ENCODE data around the gene PTPN3. TPM values are rescaled to one million over a fixed set of nuclear protein-coding genes. Genes with fewer than 3 reads are reported as not detected.

The PTPN3 gene
- total and polyA plus RNA-seq, 2 experiments from 2014 or later, result 1.4 to 2.6 TPM

- TF ChIP-seq ZNF462 (CRISPR knock-in tag; IDR thresholded peaks at IDR 0.05) (no peak), CREB1 (CRISPR knock-in tag; IDR thresholded peaks at IDR 0.05; ENCODE audit: low read depth) (no peak), REST (IDR thresholded peaks at IDR 0.05; ENCODE audit: unreplicated experiment) (no peak)
Observed at GRCh38 chr9:109517901-109518377, 19.8 kb upstream of the PTPN3 start (continued).

DNA sequence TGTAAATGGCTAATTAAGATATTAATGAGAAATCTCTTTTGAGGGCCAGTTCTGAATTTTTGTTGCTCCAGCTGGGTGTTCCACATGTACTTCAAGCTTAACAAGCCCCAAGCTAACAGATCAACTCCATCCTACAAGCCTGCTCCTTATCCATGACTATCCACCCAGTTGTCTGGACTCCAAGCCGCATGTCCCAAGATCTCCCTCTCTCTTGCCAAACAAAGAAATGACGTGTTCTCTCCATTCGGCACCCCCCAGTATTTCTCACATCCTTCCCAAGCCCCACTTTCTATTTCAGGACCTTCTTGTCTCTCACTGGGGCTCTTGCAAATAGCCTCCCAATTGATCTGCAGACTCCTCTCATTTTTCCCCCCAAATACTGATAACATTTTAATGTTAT is 15.8 kb upstream of the PTPN3 start:
- Histone ChIP-seq H3K9me2 (ENCODE audit: insufficient read depth) (0 out of 2 replicates have a peak, but pooled peaks cover 3% of the 10 kb centered on the region), H3K4me3 (no peak overlapping the region), H3K79me2 (replicated peaks; ENCODE audit: insufficient read depth) (no peaks in the 10 kb centered on the region), H3K4me2 (no peak overlapping the region), H4K20me1 (replicated peaks; ENCODE audit: insufficient read depth) (no peaks in the 10 kb centered on the region), H2AFZ (no peak overlapping the region), H3K36me3 (ENCODE audit: insufficient read depth) (no peaks in the 10 kb centered on the region), H3F3A (replicated peaks; ENCODE audit: low read depth) (no peaks in the 10 kb centered on the region), H3K27me3 (ENCODE audit: insufficient read depth) (no peaks in the 10 kb centered on the region), H3K27ac (ENCODE audit: low read depth) (no peak overlapping the region), H3K4me1 (ENCODE audit: insufficient read depth) (no peaks in the 10 kb centered on the region)
- Mint-ChIP-seq H3K27ac (no peak overlapping the region), H3K27me3 (ENCODE audit: insufficient read depth, low read depth, poor library complexity) (no peaks in the 10 kb centered on the region), H3K36me3 (ENCODE audit: low read depth) (no peaks in the 10 kb centered on the region), H3K4me1 (no peaks in the 10 kb centered on the region), H3K9me3 (no peaks in the 10 kb centered on the region), H3K4me3 (no peak overlapping the region)
- ATAC-seq (no peak), DNase-seq (ENCODE audit: low spot score) (no peak)
- TF ChIP-seq ZNF462 (CRISPR knock-in tag; IDR thresholded peaks at IDR 0.05) (no peak), POLR2AphosphoS5 (IDR thresholded peaks at IDR 0.05; ENCODE audit: low read depth) (no peak), STAT1 (IDR thresholded peaks at IDR 0.05; ENCODE audit: unreplicated experiment) (no peak), JUNB (IDR thresholded peaks at IDR 0.05; ENCODE audit: unreplicated experiment) (no peak)
